D721Med (cell line): ENCODE measurements around the gene DYSF.
"Not testable (repeated sequence)": the region's sequence is repeated elsewhere in the genome, so short reads cannot be mapped to it uniquely, and the experiment has no call there.

Experiments
- DNase-seq: peaks from one replicate; pipeline ENCODE4 v3.0.0; 2011; ENCODE audit warnings: low spot score; ENCODE audit not compliant: insufficient read length
- FAIRE-seq: peaks from 2 replicates; lab custom pipeline; 2011; peaks lifted over from hg19 to GRCh38; lab: Jason Lieb, UNC
- TF ChIP-seq, protein P1 (sequence below): IDR thresholded peaks from 2 replicates; pipeline ENCODE4 v1.5.1; 2012; ENCODE audit warnings: mild to moderate bottlenecking, control low read depth; ENCODE audit not compliant: insufficient read depth; ENCODE audit errors: missing control alignments

DYSF gene

DNA sequence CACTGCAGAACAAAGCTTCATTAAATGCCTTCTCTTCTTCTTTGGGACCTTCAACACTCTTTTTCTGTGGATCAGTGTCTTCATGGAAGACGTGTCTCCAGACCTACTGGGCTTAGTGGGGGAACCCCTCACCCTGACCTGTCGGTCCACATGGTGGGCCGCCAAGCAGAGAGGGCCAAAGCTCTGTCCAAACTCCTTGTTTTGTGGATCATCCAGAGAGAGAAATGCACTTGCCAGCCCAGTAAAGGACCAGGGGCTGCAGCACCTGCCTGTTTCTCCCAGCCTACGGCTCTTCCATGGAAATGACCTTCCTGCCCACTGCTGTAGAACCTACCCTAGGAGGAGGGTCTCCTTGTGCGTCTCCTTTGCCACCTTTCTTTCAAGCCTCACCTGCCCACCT lies 25.9 kb downstream of the DYSF start:
- FAIRE-seq = no peak
- TF ChIP-seq, protein P1, sequence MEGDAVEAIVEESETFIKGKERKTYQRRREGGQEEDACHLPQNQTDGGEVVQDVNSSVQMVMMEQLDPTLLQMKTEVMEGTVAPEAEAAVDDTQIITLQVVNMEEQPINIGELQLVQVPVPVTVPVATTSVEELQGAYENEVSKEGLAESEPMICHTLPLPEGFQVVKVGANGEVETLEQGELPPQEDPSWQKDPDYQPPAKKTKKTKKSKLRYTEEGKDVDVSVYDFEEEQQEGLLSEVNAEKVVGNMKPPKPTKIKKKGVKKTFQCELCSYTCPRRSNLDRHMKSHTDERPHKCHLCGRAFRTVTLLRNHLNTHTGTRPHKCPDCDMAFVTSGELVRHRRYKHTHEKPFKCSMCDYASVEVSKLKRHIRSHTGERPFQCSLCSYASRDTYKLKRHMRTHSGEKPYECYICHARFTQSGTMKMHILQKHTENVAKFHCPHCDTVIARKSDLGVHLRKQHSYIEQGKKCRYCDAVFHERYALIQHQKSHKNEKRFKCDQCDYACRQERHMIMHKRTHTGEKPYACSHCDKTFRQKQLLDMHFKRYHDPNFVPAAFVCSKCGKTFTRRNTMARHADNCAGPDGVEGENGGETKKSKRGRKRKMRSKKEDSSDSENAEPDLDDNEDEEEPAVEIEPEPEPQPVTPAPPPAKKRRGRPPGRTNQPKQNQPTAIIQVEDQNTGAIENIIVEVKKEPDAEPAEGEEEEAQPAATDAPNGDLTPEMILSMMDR = no peak

DNA sequence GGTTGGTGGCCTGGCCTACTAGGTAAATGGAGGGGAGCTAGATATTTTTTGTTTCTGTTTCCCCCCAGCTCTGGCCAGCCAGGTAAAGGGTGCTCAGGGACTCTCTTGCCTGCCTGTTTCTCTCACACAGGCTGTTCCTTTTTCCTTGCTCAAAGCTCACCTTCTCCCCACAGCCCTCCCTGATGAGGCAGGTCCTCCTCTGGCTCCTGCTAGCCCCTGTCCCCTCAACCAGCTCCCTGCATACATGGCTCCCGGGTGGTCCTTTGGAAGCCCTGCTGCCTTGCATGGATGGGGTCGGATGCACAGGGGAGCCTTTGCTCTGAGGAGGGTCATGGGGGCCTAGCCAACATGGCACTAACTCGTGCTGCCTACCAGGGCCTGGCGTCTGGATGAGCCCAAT lies 27.8 kb downstream of the DYSF start:
- FAIRE-seq (no peak), DNase-seq (no peak)
- TF ChIP-seq, protein P1 = no peak

More for the DNA sequence above, 25.9 kb downstream of the DYSF start:
- DNase-seq = no peak

DNA sequence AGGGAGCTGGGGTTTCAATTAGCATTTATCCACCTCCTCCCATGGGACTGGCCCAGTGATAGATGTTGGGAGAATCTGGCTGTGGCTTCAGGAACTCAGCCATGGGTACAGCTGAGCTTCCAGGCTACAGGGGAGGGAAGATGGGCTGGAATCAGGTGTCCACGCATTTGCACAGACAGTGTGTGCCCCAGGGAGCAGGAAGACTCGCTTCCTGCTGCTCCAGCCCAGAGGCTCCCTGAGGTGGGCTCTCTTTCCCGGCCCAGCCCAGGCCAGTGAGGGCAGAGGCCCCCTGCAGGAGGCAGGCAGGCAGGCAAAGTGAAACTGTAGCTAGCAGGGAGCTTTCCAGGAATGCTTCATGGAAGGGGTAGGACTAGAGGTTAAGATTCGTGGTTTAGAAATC lies 28.7 kb downstream of the DYSF start:
- DNase-seq = no peak
- no peak for FAIRE-seq
- TF ChIP-seq, protein P1 = no peak

DNA sequence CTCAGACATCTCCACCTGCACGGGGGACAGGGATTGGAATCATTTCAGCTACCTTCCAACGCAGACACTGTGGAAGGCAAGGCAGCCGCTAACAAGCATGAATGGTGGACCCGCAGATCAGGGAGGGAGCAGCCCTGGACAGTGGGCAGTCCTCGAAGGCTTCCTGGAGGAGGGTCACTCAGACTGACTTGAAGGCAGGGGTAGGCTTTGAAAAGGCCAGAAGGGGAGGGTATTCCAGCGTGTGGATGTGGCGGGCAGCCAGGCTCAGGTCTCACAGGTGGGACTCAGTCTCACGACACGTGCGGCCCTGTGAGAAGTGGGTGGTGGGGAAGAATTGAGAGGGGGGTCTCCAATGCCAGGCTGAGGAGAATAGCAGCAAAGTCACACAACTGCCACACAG lies 29.9 kb downstream of the DYSF start:
- TF ChIP-seq, protein P1 = no peak
- DNase-seq = no peak
- no peak for FAIRE-seq

DNA sequence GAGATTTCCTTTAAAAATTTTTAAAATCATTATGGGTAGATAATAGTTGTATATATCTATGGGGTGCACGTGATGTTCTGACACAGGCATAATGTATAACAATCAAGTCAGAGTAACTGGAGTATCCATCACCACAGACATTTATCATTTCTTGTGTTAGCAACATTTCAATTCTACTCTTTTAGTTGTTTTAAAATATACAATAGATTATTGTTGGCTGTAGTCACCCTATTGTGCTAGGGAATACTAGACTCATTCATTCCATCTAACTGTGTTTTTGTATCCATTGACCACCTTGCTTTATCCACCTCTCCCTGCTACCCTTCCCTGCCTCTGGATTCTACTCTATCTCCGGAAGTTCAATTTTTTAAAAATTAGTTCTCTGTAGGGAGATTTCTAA lies 31.0 kb downstream of the DYSF start:
- no peak for FAIRE-seq
- TF ChIP-seq, protein P1 = no peak
- DNase-seq = no peak

DNA sequence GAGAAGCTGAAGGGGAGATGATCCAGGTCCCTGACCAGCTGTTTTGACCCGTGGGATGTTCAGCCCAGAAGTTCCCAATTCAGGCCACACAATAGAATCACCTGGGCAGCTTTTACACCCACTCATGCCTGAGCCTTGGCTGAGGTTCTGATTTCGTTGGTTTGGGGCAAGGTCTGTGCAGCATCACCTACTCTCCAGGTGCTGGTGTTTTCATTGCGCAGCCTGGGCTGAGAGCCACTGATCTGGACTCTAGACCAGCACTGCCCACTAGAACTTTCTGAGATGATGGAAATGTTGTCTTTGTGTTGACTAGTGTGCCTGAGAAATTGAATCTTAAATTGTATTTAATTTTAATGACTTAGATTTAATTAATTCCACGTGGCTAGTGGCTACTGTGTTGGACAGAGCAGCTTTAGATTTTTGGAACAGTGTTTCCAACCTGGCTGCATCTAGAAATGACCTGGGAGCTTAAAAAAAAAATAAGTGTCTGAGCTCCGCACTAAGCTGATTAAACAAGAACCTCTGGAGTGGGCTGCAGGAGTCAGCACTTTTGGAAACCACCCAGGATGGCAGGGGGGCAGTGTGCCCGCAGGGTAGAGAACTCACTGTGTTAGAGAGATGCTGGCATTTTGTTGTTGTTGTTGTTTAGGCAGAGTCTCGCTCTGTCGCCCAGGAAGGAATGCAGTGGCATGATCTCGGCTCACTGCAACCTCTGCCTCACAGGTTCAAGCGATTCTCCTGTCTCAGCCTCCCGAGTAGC lies 33.7 kb downstream of the DYSF start:
- TF ChIP-seq, protein P1 = no peak
- DNase-seq (no peak), FAIRE-seq (no peak)

DNA sequence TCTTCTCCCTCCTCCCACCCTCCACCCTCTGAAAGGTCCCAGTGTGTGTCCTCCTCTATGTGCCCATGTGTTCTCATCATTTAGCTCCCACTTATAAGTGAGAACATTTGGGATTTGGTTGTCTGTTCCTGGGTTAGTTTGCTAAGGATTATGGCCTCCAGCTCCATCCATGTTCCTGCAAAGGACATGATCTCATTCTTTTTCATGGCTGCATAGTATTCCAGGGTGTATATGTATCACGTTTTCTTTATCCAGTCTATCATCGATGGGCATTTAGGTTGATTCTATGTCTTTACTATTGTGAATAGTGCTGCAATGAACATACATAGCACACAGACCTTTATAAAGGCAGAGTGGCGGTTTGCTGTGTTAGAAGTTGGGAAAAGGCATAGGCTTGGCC lies 38.2 kb downstream of the DYSF start:
- DNase-seq, FAIRE-seq: not testable (repeated sequence)

DNA sequence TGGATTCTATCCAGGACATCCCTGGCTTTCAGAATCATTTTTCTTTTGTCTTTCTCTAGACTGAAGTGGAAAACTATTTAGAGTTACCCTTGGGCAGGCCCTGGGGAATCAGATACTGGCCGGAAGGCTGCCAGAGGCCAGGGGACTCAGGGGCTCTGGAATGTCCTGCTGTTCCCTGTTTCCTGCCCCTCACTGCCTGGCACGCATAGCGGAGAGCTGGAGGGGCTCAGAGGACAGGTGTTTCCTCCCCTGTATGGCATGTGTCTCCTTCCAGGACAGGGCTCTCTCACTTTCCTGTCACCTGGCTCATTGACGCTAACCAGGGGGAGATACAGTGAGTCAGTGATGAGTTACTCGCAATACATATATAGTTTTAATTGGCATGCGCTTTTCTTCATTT lies 38.8 kb downstream of the DYSF start:
- TF ChIP-seq, protein P1 = no peak
- DNase-seq (no peak), FAIRE-seq (no peak)
